ENCODE data around the gene DNM1. TPM values are rescaled to one million over a fixed set of nuclear protein-coding genes. Genes with fewer than 3 reads are reported as not detected.

Gene DNM1
- total RNA-seq, 4 donors from 2014 or later = 4.3 to 18.9 (median 10.1) TPM

- no peak for DNase-seq (ENCODE audit: low spot score in 2 of 2)
- Histone ChIP-seq H3K27ac (no peak overlapping the region), H3K4me3 (no peak overlapping the region), H3K27me3 (no peaks in the 10 kb centered on the region), H3K4me1 (peaks cover 57% of the 10 kb centered on the region), H3K36me3 (no peaks in the 10 kb centered on the region), H3K9me3 (no peaks in the 10 kb centered on the region)
- 89% methylated on average over 5 of the region's 5 CpGs for WGBS
- no peak for TF ChIP-seq EP300 (IDR thresholded peaks at IDR 0.05)
- TF ChIP-seq CTCF (IDR thresholded peaks at IDR 0.05) = no peak
- TF ChIP-seq POLR2A (IDR thresholded peaks at IDR 0.05) = no peak
- TF ChIP-seq POLR2AphosphoS5 (IDR thresholded peaks at IDR 0.05) = no peak
Measured at GRCh38 chr9:128247226-128247803, 44.1 kb downstream of the DNM1 start.

GRCh38 chr9:128249558-128249907, 46.4 kb downstream of the DNM1 start:
- WGBS = 89% methylated on average over 8 of the region's 8 CpGs
- Histone ChIP-seq H3K4me1 (peaks cover 55% of the 10 kb centered on the region), H3K9me3 (no peaks in the 10 kb centered on the region), H3K27ac (no peak overlapping the region), H3K4me3 (no peak overlapping the region), H3K27me3 (no peaks in the 10 kb centered on the region), H3K36me3 (no peaks in the 10 kb centered on the region)
- DNase-seq (ENCODE audit: low spot score in 2 of 2) = no peak
- TF ChIP-seq POLR2AphosphoS5 (IDR thresholded peaks at IDR 0.05) (no peak), CTCF (IDR thresholded peaks at IDR 0.05) (no peak), POLR2A (IDR thresholded peaks at IDR 0.05) (no peak), EP300 (IDR thresholded peaks at IDR 0.05) (no peak)

- Histone ChIP-seq H3K4me3 (peak overlapping the region; percentile 59), H3K4me1 (peaks cover 55% of the 10 kb centered on the region), H3K27me3 (no peaks in the 10 kb centered on the region), H3K9me3 (no peaks in the 10 kb centered on the region), H3K27ac (peak overlapping the region; percentile 40), H3K36me3 (no peaks in the 10 kb centered on the region)
- TF ChIP-seq POLR2AphosphoS5 (IDR thresholded peaks at IDR 0.05) (no peak), CTCF (IDR thresholded peaks at IDR 0.05) (no peak), EP300 (IDR thresholded peaks at IDR 0.05) (no peak), POLR2A (IDR thresholded peaks at IDR 0.05) (no peak)
- 52% methylated on average over 7 of the region's 81 CpGs for WGBS
- DNase-seq (ENCODE audit: low spot score in 2 of 2) = peak; percentile 93 to 96
Measured at GRCh38 chr9:128249908-128250838, 47.0 kb downstream of the DNM1 start.

GRCh38 chr9:128250839-128251731, 47.9 kb downstream of the DNM1 start:
- Histone ChIP-seq H3K9me3 (no peaks in the 10 kb centered on the region), H3K27ac (peak overlapping the region; percentile 40), H3K27me3 (no peaks in the 10 kb centered on the region), H3K36me3 (no peaks in the 10 kb centered on the region), H3K4me3 (peak overlapping the region; percentile 59), H3K4me1 (peaks cover 50% of the 10 kb centered on the region)
- no peak for DNase-seq (ENCODE audit: low spot score in 2 of 2)
- TF ChIP-seq POLR2A (IDR thresholded peaks at IDR 0.05) = no peak
- no peak for TF ChIP-seq POLR2AphosphoS5 (IDR thresholded peaks at IDR 0.05)
- no peak for TF ChIP-seq EP300 (IDR thresholded peaks at IDR 0.05)
- TF ChIP-seq CTCF (IDR thresholded peaks at IDR 0.05) = no peak
- 55% methylated on average over 18 of the region's 43 CpGs for WGBS
